Measurements from ENCODE around the gene C22orf15.
A peak's percentile ranks its signal among the peaks of the same experiment; 100 is the strongest.
"Not testable (repeated sequence)": the region's sequence is repeated elsewhere in the genome, so short reads cannot be mapped to it uniquely, and the experiment has no call there.

C22orf15 gene

GRCh38 chr22:23762842-23763578 is at the start of gene C22orf15:
Gene C22orf15, plus strand, starts transcription at chr22:23762990. Its CDS starts 317 bp downstream, at chr22:23763307.
- DNase-seq: no peak

- DNase-seq: no peak
Measured at GRCh38 chr22:23713696-23714595, 48.8 kb upstream of the C22orf15 start.

GRCh38 chr22:23714596-23715578 is 47.9 kb upstream of the C22orf15 start:
- DNase-seq: no peak

- no peak for DNase-seq
Measured at GRCh38 chr22:23715806-23716375, 46.9 kb upstream of the C22orf15 start.

GRCh38 chr22:23716811-23717801 is 45.7 kb upstream of the C22orf15 start:
- peak; percentile 60 for DNase-seq

- no peak for DNase-seq
Measured at GRCh38 chr22:23718371-23719165, 44.2 kb upstream of the C22orf15 start.

- DNase-seq: no peak
Measured at GRCh38 chr22:23720855-23721254, 41.9 kb upstream of the C22orf15 start.

GRCh38 chr22:23722160-23722559 is 40.6 kb upstream of the C22orf15 start:
- DNase-seq: no peak

GRCh38 chr22:23722724-23723123 is 40.1 kb upstream of the C22orf15 start:
- DNase-seq: no peak

GRCh38 chr22:23728108-23728507 is 34.7 kb upstream of the C22orf15 start:
- not testable (repeated sequence) for DNase-seq

- DNase-seq: no peak
Measured at GRCh38 chr22:23737696-23738095, 25.1 kb upstream of the C22orf15 start.

GRCh38 chr22:23742505-23743264 is 20.1 kb upstream of the C22orf15 start:
- no peak for DNase-seq

- DNase-seq: no peak
Measured at GRCh38 chr22:23743303-23743705, 19.5 kb upstream of the C22orf15 start.

GRCh38 chr22:23744001-23744400 is 18.8 kb upstream of the C22orf15 start:
- no peak for DNase-seq

- no peak for DNase-seq
Measured at GRCh38 chr22:23744485-23744884, 18.3 kb upstream of the C22orf15 start.

- DNase-seq: no peak
Measured at GRCh38 chr22:23745791-23746190, 17.0 kb upstream of the C22orf15 start.

- DNase-seq: no peak
Measured at GRCh38 chr22:23749841-23750301, 12.9 kb upstream of the C22orf15 start.

- no peak for DNase-seq
Measured at GRCh38 chr22:23750367-23750713, 12.4 kb upstream of the C22orf15 start.

GRCh38 chr22:23750714-23751440 is 11.9 kb upstream of the C22orf15 start, which contains the start of gene ZNF70:
Gene ZNF70, minus strand, starts transcription at chr22:23751112. Its CDS starts 5,972 bp downstream, at chr22:23745140.
- DNase-seq: peak; percentile 70
